Thoracic aorta (tissue), 2 donors: Measurements from ENCODE around the gene CCDC116. TPM values are rescaled to one million over a fixed set of nuclear protein-coding genes. Genes with fewer than 3 reads are reported as not detected.
"Not testable (repeated sequence)": the region's sequence is repeated elsewhere in the genome, so short reads cannot be mapped to it uniquely, and the experiment has no call there.

Experiments
- ATAC-seq: fragments of 150-250 bp; one replicate; pipeline ENCODE4 v1.8.0; 2017; ENCODE audit warnings: low read depth; ENCODE audit not compliant: insufficient number of reproducible peaks, low FRiP score
- DNase-seq: peaks from one replicate; pipeline ENCODE4 v3.0.0-alpha.2; 2020; ENCODE audit warnings: low spot score
- H3K27ac ChIP-seq, 2 donors: fragments of 200-600 bp; sonication (generic); 1 replicate in 1 of 2; 2 replicates in 1 of 2; pipeline ENCODE4 v1.5.1; 2016; ENCODE audit warnings: mild to moderate bottlenecking in 2 of 2, moderate library complexity in 2 of 2
- H3K27me3 ChIP-seq: fragments of 200-600 bp; sonication (generic); replicated peaks from 2 replicates; pipeline ENCODE4 v1.6.0; 2016; ENCODE audit warnings: mild to moderate bottlenecking; ENCODE audit not compliant: insufficient read depth
- H3K36me3 ChIP-seq: fragments of 200-600 bp; sonication (generic); one replicate; pipeline ENCODE4 v1.5.1; 2016
- H3K4me1 ChIP-seq, 2 donors: fragments of 200-600 bp; sonication (generic); 1 replicate in 1 of 2; 2 replicates in 1 of 2; pipeline versions ENCODE4 v1.5.1 to v1.6.0; 2016; ENCODE audit warnings: low read depth in 2 of 2, mild to moderate bottlenecking in 1 of 2; ENCODE audit not compliant: control insufficient read depth in 1 of 2
- H3K4me3 ChIP-seq: fragments of 200-600 bp; sonication (generic); 2 replicates; pipeline ENCODE4 v1.5.1; 2016; ENCODE audit warnings: mild to moderate bottlenecking
- H3K9me3 ChIP-seq: fragments of 200-600 bp; sonication (generic); 2 replicates; pipeline ENCODE4 v1.5.1; 2016
- total RNA-seq, 2 donors: library from RNA; depleted of rRNA; stranded (reverse); fragments of >200 nt; gene quantifications; one replicate each; pipeline versions ENCODE4 v1.1.0 to v1.2.3, GENCODE V29; 2016
- TF ChIP-seq, protein P1 (sequence below): fragments of 200-600 bp; sonication (generic); IDR thresholded peaks from one replicate; pipeline ENCODE4 v1.5.1; 2019; ENCODE audit warnings: antibody characterized with exemption

Gene CCDC116
- total RNA-seq, 2 donors from 2014 or later: 0.71 TPM; not detected in 1

DNA sequence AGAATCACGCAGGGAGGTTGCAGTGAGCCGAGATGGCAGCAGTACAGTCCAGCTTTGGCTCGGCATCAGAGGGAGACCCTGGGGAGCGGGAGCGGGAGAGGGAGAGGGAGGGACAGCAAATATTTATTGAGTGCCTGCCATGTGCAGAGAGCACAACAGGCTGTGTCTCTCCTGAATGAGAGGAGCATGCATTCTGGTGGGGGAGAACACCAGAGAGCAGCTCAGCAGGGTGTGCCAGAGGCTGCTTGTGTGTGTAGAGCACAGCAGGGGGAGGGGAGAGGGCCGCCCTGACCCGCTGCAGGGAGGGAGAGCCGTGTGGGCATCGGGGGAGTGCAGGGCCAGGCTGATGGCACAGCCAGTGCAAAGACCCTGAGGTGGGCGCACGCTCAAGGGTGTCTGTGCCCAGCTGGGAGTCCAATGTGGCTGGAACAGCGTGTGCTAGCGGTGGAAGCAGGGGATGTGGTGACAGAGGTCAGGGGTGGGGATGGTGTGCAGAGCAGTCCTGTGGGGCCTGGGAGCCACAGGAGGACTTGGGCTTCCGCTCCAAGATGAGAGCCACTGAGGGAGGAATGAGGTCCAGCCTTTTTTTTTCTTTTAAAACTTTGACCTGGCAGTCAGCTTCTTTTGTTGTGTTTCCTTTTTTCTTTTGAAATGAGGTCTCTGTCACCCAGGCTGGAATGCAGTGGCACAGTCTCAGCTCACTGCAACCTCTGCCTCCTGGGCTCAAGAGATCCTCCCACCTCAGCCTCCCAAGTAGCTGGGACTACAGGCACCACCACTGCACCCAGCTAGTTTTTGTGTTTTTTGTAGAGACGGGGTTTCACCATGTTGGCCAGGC, 45.3 kb downstream of the CCDC116 start:
- ATAC-seq: no peak

DNA sequence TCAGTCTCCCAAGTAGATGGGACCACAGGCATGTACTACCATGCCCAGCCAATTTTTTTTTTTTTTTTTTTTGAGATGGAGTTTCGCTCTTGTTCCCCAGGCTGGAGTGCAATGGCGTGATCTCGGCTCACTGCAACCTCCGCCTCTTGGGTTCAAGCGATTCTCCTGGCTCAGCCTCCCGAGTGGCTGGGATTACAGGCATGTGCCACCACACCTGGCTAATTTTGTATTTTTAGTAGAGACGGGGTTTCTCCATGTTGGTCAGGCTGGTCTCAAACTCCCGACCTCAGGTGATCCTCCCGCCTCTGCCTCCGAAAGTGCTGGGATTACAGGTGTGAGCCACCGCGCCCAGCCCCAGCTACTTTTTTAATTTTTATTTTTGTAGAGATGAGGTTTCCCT, 46.3 kb downstream of the CCDC116 start:
- peaks cover 40% of the 10 kb centered on the region for H3K36me3 ChIP-seq
- not testable (repeated sequence) for H3K4me1 ChIP-seq, ATAC-seq, DNase-seq, H3K27me3 ChIP-seq, H3K4me3 ChIP-seq, H3K9me3 ChIP-seq, H3K27ac ChIP-seq

More for the DNA sequence above, 45.3 kb downstream of the CCDC116 start:
- Histone ChIP-seq H3K36me3 (peaks cover 43% of the 10 kb centered on the region), H3K4me1 (no peaks in the 10 kb centered on the region), H3K27ac (no peak overlapping the region), H3K27me3 (no peaks in the 10 kb centered on the region), H3K4me3 (no peak overlapping the region), H3K9me3 (no peaks in the 10 kb centered on the region)
- DNase-seq: no peak
- TF ChIP-seq, protein P1, sequence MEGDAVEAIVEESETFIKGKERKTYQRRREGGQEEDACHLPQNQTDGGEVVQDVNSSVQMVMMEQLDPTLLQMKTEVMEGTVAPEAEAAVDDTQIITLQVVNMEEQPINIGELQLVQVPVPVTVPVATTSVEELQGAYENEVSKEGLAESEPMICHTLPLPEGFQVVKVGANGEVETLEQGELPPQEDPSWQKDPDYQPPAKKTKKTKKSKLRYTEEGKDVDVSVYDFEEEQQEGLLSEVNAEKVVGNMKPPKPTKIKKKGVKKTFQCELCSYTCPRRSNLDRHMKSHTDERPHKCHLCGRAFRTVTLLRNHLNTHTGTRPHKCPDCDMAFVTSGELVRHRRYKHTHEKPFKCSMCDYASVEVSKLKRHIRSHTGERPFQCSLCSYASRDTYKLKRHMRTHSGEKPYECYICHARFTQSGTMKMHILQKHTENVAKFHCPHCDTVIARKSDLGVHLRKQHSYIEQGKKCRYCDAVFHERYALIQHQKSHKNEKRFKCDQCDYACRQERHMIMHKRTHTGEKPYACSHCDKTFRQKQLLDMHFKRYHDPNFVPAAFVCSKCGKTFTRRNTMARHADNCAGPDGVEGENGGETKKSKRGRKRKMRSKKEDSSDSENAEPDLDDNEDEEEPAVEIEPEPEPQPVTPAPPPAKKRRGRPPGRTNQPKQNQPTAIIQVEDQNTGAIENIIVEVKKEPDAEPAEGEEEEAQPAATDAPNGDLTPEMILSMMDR: no peak

DNA sequence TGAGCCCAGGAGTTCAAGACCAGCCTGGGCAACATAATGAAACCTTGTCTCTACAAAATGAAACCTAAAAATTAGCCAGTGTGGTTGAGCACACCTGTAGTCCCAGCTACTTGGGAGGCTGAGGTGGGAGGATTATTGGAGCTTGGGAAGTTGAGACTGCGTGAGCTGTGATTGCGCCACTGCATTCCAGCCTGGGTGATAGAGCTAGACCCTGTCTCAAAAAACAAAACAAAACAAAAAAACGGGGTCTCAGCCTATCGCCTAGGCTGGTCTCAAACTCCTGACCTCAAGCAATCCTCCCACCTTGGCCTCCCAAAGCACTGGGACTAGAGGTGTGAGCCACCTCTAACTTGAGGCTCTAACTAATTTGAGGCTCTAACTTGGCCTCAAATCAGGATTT, 46.8 kb downstream of the CCDC116 start:
- Histone ChIP-seq H3K4me1 (no peaks in the 10 kb centered on the region), H3K27me3 (no peaks in the 10 kb centered on the region), H3K9me3 (no peaks in the 10 kb centered on the region), H3K4me3 (no peak overlapping the region), H3K27ac (no peak overlapping the region), H3K36me3 (peaks cover 35% of the 10 kb centered on the region)
- ATAC-seq: no peak
- TF ChIP-seq, protein P1: no peak
- DNase-seq: no peak

DNA sequence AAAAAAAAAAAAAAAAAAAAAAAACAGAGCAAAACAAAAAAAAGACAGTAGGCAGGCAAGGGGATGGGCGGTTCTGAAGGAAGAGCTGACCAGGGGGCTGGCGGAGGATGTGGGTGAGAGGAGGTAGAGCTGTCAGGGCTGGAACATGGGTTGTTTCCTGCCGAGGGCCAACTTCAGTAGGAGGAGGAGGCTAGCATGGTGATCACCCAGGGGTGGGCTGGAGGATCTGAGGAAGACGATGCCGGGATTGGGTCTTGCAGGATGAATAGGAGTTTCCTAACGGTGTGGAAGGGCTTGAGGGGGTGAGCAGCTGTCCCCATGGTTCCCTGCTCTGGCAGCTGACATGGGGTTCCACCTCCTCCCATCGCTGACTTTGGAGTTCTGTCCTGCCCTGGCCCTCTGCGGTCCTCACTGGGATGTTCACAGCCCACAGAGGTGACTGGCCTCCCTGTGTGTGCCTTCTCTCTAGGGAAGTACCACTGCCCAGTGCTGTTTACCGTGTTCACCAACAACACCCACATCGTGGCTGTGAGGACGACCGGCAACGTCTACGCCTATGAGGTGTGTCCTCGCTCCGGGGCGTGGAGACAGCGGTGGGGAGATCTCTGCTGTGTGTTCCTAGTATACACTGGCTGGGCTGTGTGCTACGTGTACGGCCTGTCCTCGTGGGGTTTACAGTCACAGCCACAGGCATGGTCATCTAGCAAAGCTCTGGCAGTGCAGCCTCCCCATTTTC, 48.4 kb downstream of the CCDC116 start:
- no peak for DNase-seq
- H3K27ac ChIP-seq: no peak overlapping the region
- H3K9me3 ChIP-seq: no peaks in the 10 kb centered on the region
- no peak for ATAC-seq
- no peaks in the 10 kb centered on the region for H3K4me1 ChIP-seq
- peaks cover 41% of the 10 kb centered on the region for H3K36me3 ChIP-seq
- H3K4me3 ChIP-seq: no peak overlapping the region
- no peaks in the 10 kb centered on the region for H3K27me3 ChIP-seq
- TF ChIP-seq, protein P1: no peak

- no peak for DNase-seq
- no peaks in the 10 kb centered on the region for H3K4me1 ChIP-seq
- no peak for ATAC-seq
- H3K9me3 ChIP-seq: no peaks in the 10 kb centered on the region
- TF ChIP-seq, protein P1: no peak
- H3K27ac ChIP-seq: no peak overlapping the region
- H3K4me3 ChIP-seq: no peak overlapping the region
- no peaks in the 10 kb centered on the region for H3K27me3 ChIP-seq
- peaks cover 46% of the 10 kb centered on the region for H3K36me3 ChIP-seq
These were observed 49.2 kb downstream of the CCDC116 start for GRCh38 chr22:21681566-21682370.
